ENCODE measurements around the gene STXBP1.

DNA sequence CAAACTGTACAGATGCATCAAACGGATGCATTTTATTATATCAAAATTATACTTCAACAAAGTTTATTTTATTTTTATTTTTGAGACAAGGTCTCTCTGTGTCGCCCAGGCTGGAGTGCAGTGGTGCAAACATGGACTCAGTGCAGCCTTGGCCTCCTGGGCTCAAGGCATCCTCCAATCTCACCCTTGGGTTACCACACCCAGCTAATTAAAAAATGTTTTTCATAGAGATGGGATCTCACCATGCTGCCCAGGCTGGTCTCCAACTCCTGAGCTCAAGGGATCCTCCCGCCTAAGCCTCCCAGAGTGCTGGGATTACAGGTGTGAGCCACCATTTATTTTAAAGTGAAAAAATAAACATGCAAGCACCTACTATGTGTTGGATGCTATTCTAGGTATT lies 40.1 kb upstream of the STXBP1 start:
- TF ChIP-seq POLR2A (IDR thresholded peaks at IDR 0.05) (no peak), EP300 (IDR thresholded peaks at IDR 0.05) (no peak), POLR2AphosphoS5 (IDR thresholded peaks at IDR 0.05) (no peak)
- TF ChIP-seq, protein P1, sequence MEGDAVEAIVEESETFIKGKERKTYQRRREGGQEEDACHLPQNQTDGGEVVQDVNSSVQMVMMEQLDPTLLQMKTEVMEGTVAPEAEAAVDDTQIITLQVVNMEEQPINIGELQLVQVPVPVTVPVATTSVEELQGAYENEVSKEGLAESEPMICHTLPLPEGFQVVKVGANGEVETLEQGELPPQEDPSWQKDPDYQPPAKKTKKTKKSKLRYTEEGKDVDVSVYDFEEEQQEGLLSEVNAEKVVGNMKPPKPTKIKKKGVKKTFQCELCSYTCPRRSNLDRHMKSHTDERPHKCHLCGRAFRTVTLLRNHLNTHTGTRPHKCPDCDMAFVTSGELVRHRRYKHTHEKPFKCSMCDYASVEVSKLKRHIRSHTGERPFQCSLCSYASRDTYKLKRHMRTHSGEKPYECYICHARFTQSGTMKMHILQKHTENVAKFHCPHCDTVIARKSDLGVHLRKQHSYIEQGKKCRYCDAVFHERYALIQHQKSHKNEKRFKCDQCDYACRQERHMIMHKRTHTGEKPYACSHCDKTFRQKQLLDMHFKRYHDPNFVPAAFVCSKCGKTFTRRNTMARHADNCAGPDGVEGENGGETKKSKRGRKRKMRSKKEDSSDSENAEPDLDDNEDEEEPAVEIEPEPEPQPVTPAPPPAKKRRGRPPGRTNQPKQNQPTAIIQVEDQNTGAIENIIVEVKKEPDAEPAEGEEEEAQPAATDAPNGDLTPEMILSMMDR (IDR thresholded peaks at IDR 0.05): no peak
